GM12891 (cell line): ENCODE data around the gene TRDMT1.

Experiments
- DNase-seq: peaks from one replicate; pipeline ENCODE4 v3.0.0; 2011; ENCODE audit warnings: low spot score; ENCODE audit not compliant: insufficient read length
- FAIRE-seq: peaks from 2 replicates; lab custom pipeline; 2011; peaks lifted over from hg19 to GRCh38; lab: Jason Lieb, UNC
- PAX5 ChIP-seq: IDR thresholded peaks from 2 replicates; pipeline ENCODE4 v1.6.1; 2011; ENCODE audit warnings: low read length, moderate library complexity, mild to moderate bottlenecking; ENCODE audit not compliant: insufficient read depth, severe bottlenecking
- POLR2A ChIP-seq: IDR thresholded peaks from 2 replicates; pipeline ENCODE4 v1.6.1; 2011; ENCODE audit warnings: low read depth, low read length, control low read depth
- POLR2AphosphoS5 ChIP-seq: IDR thresholded peaks from 2 replicates; pipeline ENCODE4 v1.6.1; 2011; ENCODE audit warnings: low read depth, low read length, control low read depth
- POU2F2 ChIP-seq: IDR thresholded peaks from 2 replicates; pipeline ENCODE4 v1.6.1; 2011; ENCODE audit warnings: low read depth, mild to moderate bottlenecking, control low read depth, low read length, moderate library complexity
- SPI1 ChIP-seq: IDR thresholded peaks from 2 replicates; pipeline ENCODE4 v1.6.1; 2011; ENCODE audit warnings: low read depth, low read length, control low read depth
- TAF1 ChIP-seq: IDR thresholded peaks from 2 replicates; pipeline ENCODE4 v1.6.1; 2011; ENCODE audit warnings: low read depth, low read length, control low read depth

TRDMT1 gene

DNA sequence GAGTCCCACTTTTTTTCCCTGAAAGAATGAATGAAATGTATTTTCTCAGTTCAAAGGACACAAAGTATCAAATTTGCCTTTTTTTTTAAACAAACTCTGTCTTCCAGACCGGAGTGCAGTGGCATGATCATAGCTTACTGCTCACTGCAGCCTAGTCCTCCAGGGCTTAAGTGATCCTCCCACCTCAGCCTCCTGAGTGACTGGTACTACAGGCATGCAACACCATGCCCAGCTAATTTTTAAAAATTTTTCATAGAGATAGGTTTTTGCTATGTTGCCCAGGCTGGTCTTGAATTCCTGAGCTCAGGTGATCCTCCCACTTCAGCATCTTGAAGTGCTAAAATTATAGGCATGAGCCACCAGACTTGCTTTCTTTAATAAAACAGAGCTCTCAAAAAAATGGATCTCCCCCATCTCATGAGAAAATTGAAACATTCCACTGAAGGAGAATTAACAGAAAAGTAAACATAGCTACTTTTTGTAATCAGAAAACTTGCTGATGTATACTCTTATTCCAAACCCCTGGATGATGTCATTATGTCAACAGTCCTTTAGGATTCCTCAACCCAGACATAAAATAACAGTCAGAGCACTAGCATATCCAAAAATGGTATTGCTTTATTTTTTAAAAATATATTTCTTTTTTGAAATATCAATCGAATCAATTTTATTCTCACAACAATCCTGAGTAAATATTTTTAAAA is 12.3 kb upstream of the TRDMT1 start:
- FAIRE-seq (no peak), DNase-seq (no peak)
- no peak for TF ChIP-seq POLR2A
- TF ChIP-seq POU2F2: no peak
- TF ChIP-seq TAF1: no peak
- TF ChIP-seq POLR2AphosphoS5: no peak
- no peak for TF ChIP-seq PAX5
- no peak for TF ChIP-seq SPI1

DNA sequence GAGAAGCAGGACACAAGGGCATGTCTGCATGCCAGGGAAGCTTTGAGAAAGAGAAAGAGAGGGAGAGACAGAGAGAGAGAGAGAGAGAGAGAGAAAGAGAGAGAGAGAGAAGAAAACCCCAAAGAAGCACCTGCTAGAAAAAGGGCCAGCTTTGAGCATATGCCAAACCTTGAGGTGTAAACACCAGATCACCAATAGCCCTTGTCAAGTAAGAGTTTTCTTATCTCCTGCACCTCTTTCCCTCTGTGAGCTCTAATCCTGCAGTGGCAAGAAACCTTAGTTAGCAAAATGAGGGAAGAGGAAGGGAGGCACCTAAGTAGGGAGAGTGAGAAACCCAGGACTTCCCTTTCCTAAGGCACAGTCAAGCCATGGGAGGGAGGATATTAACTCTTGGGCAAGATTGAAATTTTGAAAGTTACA is 11.3 kb upstream of the TRDMT1 start:
- FAIRE-seq: no peak
- no peak for TF ChIP-seq POLR2A

DNA sequence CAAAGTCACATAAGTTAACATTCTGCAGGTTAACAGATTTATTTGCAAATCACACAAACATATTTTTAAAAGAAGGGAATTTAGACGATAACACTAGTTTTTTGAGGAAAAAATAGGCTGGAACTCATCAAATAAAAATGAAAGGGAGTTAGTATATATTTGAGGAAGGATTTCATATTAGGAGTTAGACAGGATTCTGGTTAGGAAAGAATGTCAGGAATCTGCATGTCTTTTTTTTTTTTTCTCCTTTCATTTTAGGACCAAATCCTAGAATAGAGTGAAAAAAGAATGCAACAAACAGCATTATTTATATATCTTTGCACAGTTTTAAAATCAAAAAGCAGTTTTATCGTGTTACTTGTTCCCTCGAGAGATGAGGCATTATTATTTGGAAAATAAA is 8.9 kb upstream of the TRDMT1 start:
- DNase-seq (no peak), FAIRE-seq (no peak)
- no peak for TF ChIP-seq POLR2AphosphoS5
- no peak for TF ChIP-seq PAX5
- no peak for TF ChIP-seq TAF1
- TF ChIP-seq POU2F2: no peak
- TF ChIP-seq SPI1: no peak
- no peak for TF ChIP-seq POLR2A

More for the DNA sequence above, 11.3 kb upstream of the TRDMT1 start:
- DNase-seq: no peak

DNA sequence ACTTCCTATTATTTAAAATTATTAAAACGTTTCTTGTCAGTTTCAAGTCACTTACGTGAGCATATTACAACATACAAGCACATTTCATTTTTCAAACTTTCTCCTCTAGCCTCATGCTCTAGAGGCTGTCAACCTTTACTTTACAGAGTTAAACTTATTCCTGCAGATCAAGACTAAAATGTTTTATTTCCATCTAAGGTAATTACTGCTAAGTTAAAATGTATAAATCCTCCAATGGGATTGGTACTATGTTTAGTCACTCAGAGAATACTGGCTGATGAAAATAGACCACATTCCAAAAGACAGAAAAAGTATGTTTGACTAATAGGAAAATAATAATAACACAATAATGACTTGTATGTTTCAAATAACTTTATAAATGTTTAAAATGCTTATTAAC is 8.4 kb upstream of the TRDMT1 start:
- no peak for FAIRE-seq

DNA sequence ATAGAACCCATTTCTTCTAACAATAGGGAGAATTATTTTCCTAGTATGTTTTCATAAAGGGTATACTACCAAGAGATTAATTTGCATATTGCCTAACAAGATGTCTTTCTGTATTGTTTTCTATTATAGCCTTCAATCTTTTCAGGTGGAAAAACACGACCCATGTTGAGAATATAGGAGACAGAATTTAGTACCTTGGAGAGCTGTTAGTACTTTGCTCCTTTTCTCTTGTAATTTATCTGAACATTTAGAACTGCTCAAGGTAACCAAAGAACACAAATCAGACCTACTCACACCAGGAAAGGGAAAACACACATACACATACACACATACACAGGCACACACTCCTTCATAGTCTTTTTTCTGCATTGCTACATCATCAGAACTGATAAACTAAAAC is 7.8 kb upstream of the TRDMT1 start:
- FAIRE-seq (no peak), DNase-seq (no peak)
- TF ChIP-seq POLR2A (no peak), SPI1 (no peak), POU2F2 (no peak), POLR2AphosphoS5 (no peak), PAX5 (no peak), TAF1 (no peak)

More for the DNA sequence above, 8.4 kb upstream of the TRDMT1 start:
- no peak for TF ChIP-seq SPI1
- TF ChIP-seq POLR2A: no peak
- no peak for TF ChIP-seq POU2F2
- no peak for TF ChIP-seq TAF1
- TF ChIP-seq PAX5: no peak
- no peak for TF ChIP-seq POLR2AphosphoS5
- no peak for DNase-seq

DNA sequence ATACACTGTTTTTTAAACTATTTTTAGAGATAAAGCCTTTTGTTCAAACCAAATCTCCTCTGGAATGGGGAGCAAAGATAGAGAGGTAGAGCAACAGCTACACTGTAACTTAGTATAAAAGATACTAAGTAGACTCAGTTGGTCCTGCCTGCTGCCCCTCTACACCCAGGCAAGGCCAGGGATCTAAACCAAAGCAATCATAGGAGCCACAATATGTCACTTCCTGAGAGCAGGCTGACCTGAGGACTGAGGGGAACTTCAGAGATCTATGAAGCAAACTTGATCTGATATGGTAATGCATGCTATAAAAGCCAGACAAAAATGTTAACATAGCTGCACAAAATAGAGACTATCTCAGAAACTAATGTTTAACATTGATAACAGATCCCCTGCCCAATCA is 7.0 kb upstream of the TRDMT1 start:
- FAIRE-seq (no peak), DNase-seq (no peak)
- TF ChIP-seq TAF1 (no peak), POLR2A (no peak), POLR2AphosphoS5 (no peak), POU2F2 (no peak), SPI1 (no peak), PAX5 (no peak)

DNA sequence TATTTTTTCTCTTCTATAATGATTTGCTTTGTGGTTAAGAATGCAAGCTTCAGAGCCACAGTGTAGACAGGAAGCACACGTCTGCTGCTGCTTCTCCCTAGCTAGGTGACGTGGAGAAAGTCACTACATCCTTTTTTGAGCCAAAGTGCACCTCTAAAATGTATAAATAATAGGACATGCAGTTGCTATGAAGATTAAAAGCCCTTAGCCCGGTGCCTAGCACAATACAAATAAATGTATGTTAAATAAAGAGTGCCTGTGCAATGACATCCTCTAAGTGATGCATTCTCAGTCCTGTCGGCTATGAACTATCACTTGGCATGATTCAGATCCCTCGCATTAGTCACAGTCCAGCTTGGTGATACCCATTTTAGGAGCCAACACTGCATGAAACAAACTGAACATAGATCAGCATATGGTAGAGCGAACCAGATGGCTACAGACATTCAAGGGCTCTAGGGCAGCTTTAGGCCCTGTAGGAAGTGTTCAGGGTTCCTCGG is 4.8 kb upstream of the TRDMT1 start:
- FAIRE-seq: no peak
- no peak for DNase-seq
- TF ChIP-seq POLR2A (no peak), POLR2AphosphoS5 (no peak), SPI1 (no peak), POU2F2 (no peak), PAX5 (no peak), TAF1 (no peak)

DNA sequence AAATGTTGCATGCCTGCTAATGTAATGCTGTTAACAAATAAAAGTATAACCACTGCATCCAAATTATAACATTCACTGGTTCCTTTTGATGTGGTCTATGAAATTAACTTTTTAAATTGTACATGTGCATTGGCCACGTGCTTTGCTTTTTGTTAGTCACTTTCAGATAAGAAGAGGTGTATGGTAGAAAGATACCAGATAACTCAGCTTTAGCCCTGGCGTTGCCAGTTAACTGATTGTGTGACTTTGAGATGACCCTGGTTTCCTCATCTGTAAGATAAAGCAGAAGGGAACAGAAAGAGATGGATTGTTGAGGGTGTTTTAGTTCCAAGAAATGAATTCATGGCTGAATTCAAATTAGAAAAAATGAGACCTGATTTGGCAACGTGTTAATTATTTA is 1.9 kb upstream of the TRDMT1 start:
- TF ChIP-seq POLR2AphosphoS5: no peak
- no peak for TF ChIP-seq POLR2A
- no peak for TF ChIP-seq TAF1
- no peak for TF ChIP-seq POU2F2
- TF ChIP-seq SPI1: no peak
- no peak for TF ChIP-seq PAX5
- DNase-seq (no peak), FAIRE-seq (no peak)

DNA sequence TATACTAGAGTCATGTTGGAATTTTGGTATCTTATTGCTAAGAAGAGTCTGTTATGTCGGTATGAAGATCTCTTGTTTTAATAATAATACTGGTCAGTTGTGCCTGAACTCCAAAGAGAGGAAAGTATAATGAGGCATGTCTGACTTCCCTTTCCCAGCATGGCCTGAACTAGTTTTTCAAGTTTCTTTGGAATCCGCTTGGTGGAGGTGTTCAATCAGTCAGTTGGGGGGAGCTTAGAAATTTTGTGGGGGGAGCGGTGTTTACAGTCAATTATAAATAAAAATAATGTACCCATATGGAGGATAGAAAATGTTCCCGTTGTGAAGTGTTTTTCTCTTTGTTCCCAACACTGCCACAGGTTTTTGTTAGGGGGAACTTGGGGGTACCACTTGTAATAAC is 1.5 kb upstream of the TRDMT1 start:
- no peak for DNase-seq
- TF ChIP-seq POLR2AphosphoS5 (no peak), TAF1 (no peak), PAX5 (no peak), SPI1 (no peak), POLR2A (no peak), POU2F2 (no peak)
- FAIRE-seq: no peak
